Smooth muscle cell of the brain vasculature (primary cell): ENCODE measurements around the gene TMED4.
"Not testable (repeated sequence)": the region's sequence is repeated elsewhere in the genome, so short reads cannot be mapped to it uniquely, and the experiment has no call there.

Experiments
- DNase-seq: peaks from one replicate; pipeline ENCODE4 v3.0.0-alpha.2; 2012; ENCODE audit warnings: low read depth, low spot score

The TMED4 gene

DNA sequence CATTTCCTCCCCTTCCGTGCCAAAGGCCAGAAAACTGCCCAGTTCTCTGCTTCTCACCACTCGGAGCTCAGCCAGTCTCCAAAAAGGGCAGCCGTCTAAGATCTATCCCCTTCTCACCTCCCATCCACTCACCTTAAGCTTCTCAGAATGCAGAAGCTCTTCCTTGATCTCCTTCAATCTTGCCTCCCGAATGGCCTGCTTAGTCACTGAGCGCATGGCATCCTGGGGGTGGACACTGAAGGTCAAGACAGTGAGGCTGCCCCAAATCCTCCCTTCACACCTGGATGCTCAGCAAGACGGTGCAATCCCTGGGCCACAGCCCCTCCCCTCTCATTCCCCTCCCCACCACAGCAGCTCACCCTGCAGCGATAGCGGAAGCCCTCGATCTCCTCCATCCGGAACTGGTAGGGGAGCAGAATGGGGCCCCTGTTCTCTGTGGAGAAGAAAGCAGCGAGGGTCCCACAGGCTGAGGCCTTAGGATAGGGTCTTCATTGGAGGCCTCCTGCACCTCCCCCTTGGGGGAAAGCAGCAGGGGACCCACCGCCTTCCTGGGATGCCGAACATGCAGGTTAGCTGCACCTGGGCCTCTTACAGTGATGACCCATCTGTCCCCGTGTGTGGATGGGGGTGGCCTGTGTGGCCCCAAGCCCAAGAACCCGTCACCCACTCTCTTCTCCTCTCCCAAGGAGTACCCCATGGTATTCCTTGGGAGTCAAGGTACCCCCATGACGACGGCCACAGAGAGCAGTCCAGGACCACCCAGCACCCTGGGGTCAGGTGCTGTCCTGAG, 13.1 kb downstream of the TMED4 start:
- DNase-seq = no peak

GRCh38 chr7:44567884-44568283, 14.1 kb downstream of the TMED4 start:
- no peak for DNase-seq

- no peak for DNase-seq
These were observed 15.4 kb downstream of the TMED4 start for GRCh38 chr7:44566680-44567079.

- DNase-seq = no peak
These were observed 16.1 kb downstream of the TMED4 start for GRCh38 chr7:44565795-44566559.

- DNase-seq = no peak
These were observed 16.8 kb downstream of the TMED4 start for GRCh38 chr7:44565097-44565794.

DNA sequence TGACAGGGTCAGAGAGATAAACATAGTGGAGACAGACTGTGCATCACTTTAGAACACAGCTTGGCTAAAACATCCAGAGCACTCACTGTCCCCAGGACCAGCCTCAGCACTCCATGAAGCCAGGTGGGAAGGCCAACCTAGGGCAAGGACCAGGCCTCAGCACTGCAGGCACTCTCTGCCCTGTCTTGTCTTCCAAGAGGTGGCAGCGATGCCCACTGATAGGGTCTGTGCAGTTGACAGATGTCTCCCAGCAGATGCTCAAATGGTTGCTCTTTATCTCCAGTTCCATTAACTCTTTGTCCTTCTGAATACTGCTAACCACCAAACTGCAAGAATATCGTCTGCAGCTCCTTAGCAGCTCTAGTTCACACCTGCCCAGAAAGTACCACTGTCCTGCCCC, 17.4 kb downstream of the TMED4 start:
- no peak for DNase-seq

GRCh38 chr7:44563171-44563679, 18.8 kb downstream of the TMED4 start:
- DNase-seq = no peak

GRCh38 chr7:44562622-44562962, 19.4 kb downstream of the TMED4 start:
- not testable (repeated sequence) for DNase-seq

GRCh38 chr7:44561962-44562621, 19.9 kb downstream of the TMED4 start:
- no peak for DNase-seq

- no peak for DNase-seq
These were observed 20.6 kb downstream of the TMED4 start for GRCh38 chr7:44561481-44561880.

- DNase-seq = no peak
These were observed 22.5 kb downstream of the TMED4 start for GRCh38 chr7:44559485-44559884.

GRCh38 chr7:44557485-44557884, 24.5 kb downstream of the TMED4 start:
- DNase-seq = no peak

- DNase-seq = no peak
These were observed 26.7 kb downstream of the TMED4 start for GRCh38 chr7:44555350-44555749.

- DNase-seq = not testable (repeated sequence)
These were observed 29.5 kb downstream of the TMED4 start for GRCh38 chr7:44552473-44553005.

DNA sequence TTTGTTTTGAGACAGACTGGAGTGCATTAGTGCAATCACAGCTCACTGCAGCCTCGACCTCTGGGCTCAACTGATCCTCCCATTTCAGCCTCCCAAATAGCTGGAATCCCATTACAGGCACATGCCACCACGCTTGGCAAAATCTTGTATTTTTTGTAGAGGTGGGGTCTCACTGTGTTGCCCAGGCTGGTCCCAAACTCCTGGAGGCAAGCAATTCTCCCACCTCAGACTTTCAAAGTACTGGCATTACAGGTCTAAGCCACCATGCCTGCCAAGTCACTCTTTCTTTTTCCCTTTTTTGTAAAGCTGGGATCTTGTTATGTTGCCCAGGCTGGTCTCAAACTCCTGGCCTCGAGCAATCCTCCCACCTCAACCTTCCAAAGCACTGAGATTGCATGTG, 32.6 kb downstream of the TMED4 start:
- DNase-seq = no peak

DNA sequence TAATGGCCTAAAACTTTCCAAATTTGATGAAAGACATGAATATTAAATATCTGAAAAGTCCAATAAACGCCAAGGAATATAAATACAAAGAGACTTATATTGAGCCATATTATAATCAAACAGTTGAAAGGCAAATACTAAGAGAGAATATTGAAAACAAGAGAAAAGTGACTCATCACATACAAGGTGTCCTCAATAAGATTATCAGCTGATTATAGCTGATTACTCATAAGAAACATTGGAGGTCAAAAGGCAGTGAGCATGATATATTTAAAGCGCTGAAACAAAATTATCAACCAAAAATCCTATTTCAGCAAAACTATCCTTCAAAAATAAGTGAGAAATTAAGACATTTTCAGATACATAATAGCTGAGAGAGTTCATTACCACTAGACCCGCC, 33.1 kb downstream of the TMED4 start:
- DNase-seq = no peak

GRCh38 chr7:44547536-44548231, 34.3 kb downstream of the TMED4 start:
- peak; percentile 39 for DNase-seq

- no peak for DNase-seq
These were observed 40.0 kb downstream of the TMED4 start for GRCh38 chr7:44541876-44542610.

GRCh38 chr7:44541028-44541869, 40.8 kb downstream of the TMED4 start, which contains the start of gene NPC1L1:
NPC1L1 (minus strand) TSS chr7:44541330; CDS start chr7:44541259, 71 bp downstream.
- DNase-seq = no peak
